GM10248 (cell line): ENCODE data around the gene POU4F2.

Source experiments
- CTCF ChIA-PET: fragments of 300-600 bp; sonication (Branson Sonifier 250); formaldehyde crosslinking; extraction: SDS; loops from one replicate; lab custom pipeline; 2021; ENCODE audit warnings: antibody characterized with exemption; lab: Yijun Ruan, JAX
- POLR2A ChIA-PET: fragments of 350-650 bp; sonication (Branson Sonifier 250); formaldehyde crosslinking; extraction: SDS; loops from one replicate; lab custom pipeline; 2020; ENCODE audit warnings: antibody characterized with exemption; lab: Yijun Ruan, JAX
- DNase-seq: peaks from one replicate; pipeline ENCODE4 v3.0.0; 2012; ENCODE audit errors: extremely low spot score
- CTCF ChIP-seq: IDR thresholded peaks from 2 replicates; pipeline ENCODE4 v1.5.1; 2012; ENCODE audit warnings: mild to moderate bottlenecking, low read depth; ENCODE audit errors: extremely low read depth, missing control alignments, control extremely low read depth

Gene POU4F2

GRCh38 chr4:146637621-146638332, 916 bp upstream of the POU4F2 start:
- no peak for DNase-seq
- ChIA-PET CTCF (no interaction called here), POLR2A (no interaction called here)
- TF ChIP-seq CTCF, result no peak

GRCh38 chr4:146638333-146638785, 334 bp upstream of the POU4F2 start:
- no peak for TF ChIP-seq CTCF
- no peak for DNase-seq
- CTCF ChIA-PET, result no interaction called here
- POLR2A ChIA-PET, result no interaction called here

- no peak for TF ChIP-seq CTCF
- DNase-seq, result no peak
- ChIA-PET CTCF (no interaction called here), POLR2A (no interaction called here)
These were observed 826 bp downstream of the POU4F2 start for GRCh38 chr4:146639506-146639932.

- CTCF ChIA-PET, result no interaction called here
- no peak for TF ChIP-seq CTCF
- POLR2A ChIA-PET, result no interaction called here
- no peak for DNase-seq
These were observed 1.4 kb downstream of the POU4F2 start for GRCh38 chr4:146640021-146640464.

GRCh38 chr4:146640465-146641061, 1.9 kb downstream of the POU4F2 start:
- TF ChIP-seq CTCF, result no peak
- ChIA-PET POLR2A (no interaction called here), CTCF (no interaction called here)
- no peak for DNase-seq

GRCh38 chr4:146641762-146642161, 3.1 kb downstream of the POU4F2 start:
- TF ChIP-seq CTCF, result no peak
- no peak for DNase-seq
- ChIA-PET CTCF (no interaction called here), POLR2A (no interaction called here)
